Measurements from ENCODE around the gene CPZ.

CPZ gene

DNA sequence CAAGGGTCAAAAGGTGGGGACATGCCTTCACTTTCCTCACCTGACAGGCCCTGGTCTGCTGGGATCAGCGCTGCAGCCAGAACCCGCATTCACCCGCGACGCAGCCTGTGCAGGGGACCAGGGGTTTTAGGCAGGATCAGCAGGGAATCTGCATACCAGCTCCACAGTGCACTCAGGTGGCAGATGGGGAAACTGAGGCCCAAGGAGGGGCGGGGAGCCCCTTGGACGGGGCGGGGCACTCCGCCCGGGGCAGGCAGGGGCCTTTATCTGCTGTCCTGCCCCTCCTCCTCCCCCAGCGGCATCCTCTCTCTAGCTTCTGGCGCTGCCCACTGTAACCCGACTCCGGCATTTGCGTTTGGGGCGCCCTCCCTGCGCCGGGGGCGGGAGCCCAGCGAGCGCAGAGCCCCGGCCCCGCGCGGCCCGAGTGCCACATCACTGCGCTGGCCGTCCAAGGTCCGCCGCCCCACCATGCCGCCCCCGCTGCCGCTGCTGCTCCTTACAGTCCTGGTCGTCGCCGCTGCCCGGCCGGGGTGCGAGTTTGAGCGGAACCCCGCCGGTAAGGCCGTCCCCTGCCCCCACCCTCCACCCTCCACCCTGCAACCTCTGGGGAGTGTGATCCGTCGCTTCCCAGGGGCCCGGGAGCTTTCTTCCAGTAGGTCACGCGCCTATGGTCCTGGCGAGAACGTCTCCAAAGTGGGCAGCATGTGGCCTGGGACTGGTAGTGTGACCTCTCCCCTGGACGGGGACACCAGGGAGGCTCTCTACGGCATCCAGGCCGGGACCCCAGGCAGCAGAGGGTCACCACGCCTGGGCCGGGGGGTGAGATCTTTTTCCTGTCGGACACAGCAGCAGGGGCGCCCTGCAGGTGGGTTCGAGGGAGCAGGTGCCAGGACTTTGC lies at the start of gene CPZ:
TSS of gene CPZ (plus strand) at position 400 of the 898 bp plus-strand sequence. CDS start at position 469, 69 bp downstream.
- no CpG with 5 or more reads among the region's 58 CpGs for WGBS (ENCODE audit: insufficient coverage, insufficient read length)
- Histone ChIP-seq H3K27ac (ENCODE audit: low read length) (no peak within 1 kb of the TSS), H3K27me3 (ENCODE audit: control insufficient read depth, insufficient read depth, low read length) (no peaks in the 10 kb centered on the region), H3K9me3 (ENCODE audit: control insufficient read depth, insufficient read depth, low read length) (no peaks in the 10 kb centered on the region), H3K36me3 (ENCODE audit: control insufficient read depth, insufficient read depth, low read length) (peaks cover 2% of the 10 kb centered on the region; the same call in 1 of the 2 replicates), H3K4me3 (ENCODE audit: low read length) (peak within 1 kb of the TSS; percentile 48), H3K4me1 (ENCODE audit: control insufficient read depth, insufficient read depth, low read length) (peaks cover 8% of the 10 kb centered on the region)
- no peak for DNase-seq (ENCODE audit: low read depth, low spot score)

GRCh38 chr4:8542776-8543525 lies 49.6 kb upstream of the CPZ start:
- no peak overlapping the region for H3K4me3 ChIP-seq (ENCODE audit: low read length)
- H3K27me3 ChIP-seq (ENCODE audit: control insufficient read depth, insufficient read depth, low read length), result no peaks in the 10 kb centered on the region
- no peaks in the 10 kb centered on the region for H3K36me3 ChIP-seq (ENCODE audit: control insufficient read depth, insufficient read depth, low read length)
- H3K9me3 ChIP-seq (ENCODE audit: control insufficient read depth, insufficient read depth, low read length), result no peaks in the 10 kb centered on the region
- H3K27ac ChIP-seq (ENCODE audit: low read length), result no peak overlapping the region
- no CpG with 5 or more reads among the region's 16 CpGs for WGBS (ENCODE audit: insufficient coverage, insufficient read length)
- DNase-seq (ENCODE audit: low read depth, low spot score), result no peak
- H3K4me1 ChIP-seq (ENCODE audit: control insufficient read depth, insufficient read depth, low read length), result no peaks in the 10 kb centered on the region; the same call in none of the 2 replicates

DNA sequence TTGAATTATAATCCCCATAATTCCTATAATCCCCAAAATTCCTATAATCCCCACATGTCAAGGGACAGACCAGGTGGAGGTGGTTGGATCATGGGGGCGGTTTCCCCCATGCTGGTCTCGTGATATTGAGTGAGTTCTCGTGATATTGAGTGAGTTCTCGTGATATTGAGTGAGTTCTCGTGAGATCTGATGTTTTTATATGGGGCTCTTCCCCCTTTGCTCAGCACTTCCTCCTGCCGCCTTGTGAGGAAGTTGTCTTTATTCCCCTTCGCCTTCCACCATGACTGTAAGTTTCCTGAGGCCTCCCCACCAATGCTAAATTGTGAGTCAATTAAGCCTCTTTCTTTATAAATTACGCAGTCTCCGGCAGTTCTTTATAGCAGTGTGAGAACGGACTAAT lies 48.9 kb upstream of the CPZ start:
- H3K27ac ChIP-seq (ENCODE audit: low read length), result no peak overlapping the region
- H3K36me3 ChIP-seq (ENCODE audit: control insufficient read depth, insufficient read depth, low read length), result no peaks in the 10 kb centered on the region
- no peak for DNase-seq (ENCODE audit: low read depth, low spot score)
- H3K9me3 ChIP-seq (ENCODE audit: control insufficient read depth, insufficient read depth, low read length), result no peaks in the 10 kb centered on the region
- no peak overlapping the region for H3K4me3 ChIP-seq (ENCODE audit: low read length)
- H3K4me1 ChIP-seq (ENCODE audit: control insufficient read depth, insufficient read depth, low read length), result no peaks in the 10 kb centered on the region; the same call in none of the 2 replicates
- WGBS (ENCODE audit: insufficient coverage, insufficient read length), result no CpG with 5 or more reads among the region's 10 CpGs
- no peaks in the 10 kb centered on the region for H3K27me3 ChIP-seq (ENCODE audit: control insufficient read depth, insufficient read depth, low read length)

- Histone ChIP-seq H3K4me1 (ENCODE audit: control insufficient read depth, insufficient read depth, low read length) (no peaks in the 10 kb centered on the region; the same call in none of the 2 replicates), H3K9me3 (ENCODE audit: control insufficient read depth, insufficient read depth, low read length) (no peaks in the 10 kb centered on the region), H3K4me3 (ENCODE audit: low read length) (no peak overlapping the region), H3K36me3 (ENCODE audit: control insufficient read depth, insufficient read depth, low read length) (no peaks in the 10 kb centered on the region), H3K27ac (ENCODE audit: low read length) (no peak overlapping the region), H3K27me3 (ENCODE audit: control insufficient read depth, insufficient read depth, low read length) (no peaks in the 10 kb centered on the region)
- no CpG with 5 or more reads among the region's 3 CpGs for WGBS (ENCODE audit: insufficient coverage, insufficient read length)
- no peak for DNase-seq (ENCODE audit: low read depth, low spot score)
Observed at GRCh38 chr4:8544282-8544681, 48.3 kb upstream of the CPZ start.

DNA sequence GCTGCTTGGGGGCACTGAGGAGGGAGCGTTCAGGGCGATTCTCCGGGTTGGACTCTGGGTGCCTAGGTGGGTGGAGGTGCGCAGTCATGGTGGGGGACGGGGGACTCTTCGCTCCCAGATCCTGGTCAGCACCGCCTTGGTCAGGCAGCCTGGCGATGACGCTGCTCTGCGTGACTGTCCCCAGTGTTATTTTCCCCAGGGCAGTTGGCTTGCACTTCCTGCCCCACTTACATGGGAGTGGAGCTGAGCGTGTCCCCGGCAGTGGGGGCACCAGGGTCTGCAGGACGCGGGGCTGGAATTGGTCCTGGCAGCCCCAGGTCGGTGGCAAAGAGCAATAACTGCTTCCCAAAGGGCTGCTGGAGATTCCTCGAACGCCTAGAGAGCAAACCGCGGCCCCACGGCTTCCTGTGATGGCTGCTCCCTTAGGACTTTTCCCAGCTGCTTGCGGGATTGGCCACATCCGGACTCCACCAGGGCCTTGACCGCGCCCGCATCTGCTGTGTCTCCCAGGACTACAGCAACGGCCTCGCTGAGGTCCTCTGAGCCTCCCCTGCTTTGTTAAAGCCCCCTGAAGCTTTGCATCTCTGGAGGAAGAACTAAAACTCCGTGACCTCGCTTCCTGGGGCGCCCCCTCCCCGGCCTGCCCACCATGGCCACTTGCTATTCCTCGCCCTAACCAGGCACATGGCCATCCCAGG lies 47.7 kb upstream of the CPZ start:
- WGBS (ENCODE audit: insufficient coverage, insufficient read length), result no CpG with 5 or more reads among the region's 32 CpGs
- H3K4me1 ChIP-seq (ENCODE audit: control insufficient read depth, insufficient read depth, low read length), result no peaks in the 10 kb centered on the region; the same call in none of the 2 replicates
- no peak for DNase-seq (ENCODE audit: low read depth, low spot score)

DNA sequence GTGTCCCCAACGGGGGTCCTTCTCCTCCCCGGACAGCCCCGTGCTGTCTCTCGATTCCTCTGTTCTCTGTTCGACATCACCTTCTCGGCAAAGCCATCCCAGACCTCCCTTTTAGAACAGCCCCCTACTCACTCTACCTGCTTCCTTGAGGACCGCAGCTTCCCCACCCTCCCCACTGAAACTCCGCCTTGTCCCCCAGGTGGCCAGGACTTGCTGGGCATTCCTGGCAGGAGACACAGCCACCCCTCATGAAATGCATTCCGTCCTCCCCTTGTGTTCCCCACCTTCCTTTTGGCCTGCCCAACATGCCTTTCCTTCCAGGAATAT lies 47.2 kb upstream of the CPZ start:
- H3K4me1 ChIP-seq (ENCODE audit: control insufficient read depth, insufficient read depth, low read length), result no peaks in the 10 kb centered on the region; the same call in none of the 2 replicates
- H3K9me3 ChIP-seq (ENCODE audit: control insufficient read depth, insufficient read depth, low read length), result no peaks in the 10 kb centered on the region
- H3K36me3 ChIP-seq (ENCODE audit: control insufficient read depth, insufficient read depth, low read length), result no peaks in the 10 kb centered on the region
- no peak overlapping the region for H3K27ac ChIP-seq (ENCODE audit: low read length)
- no CpG with 5 or more reads among the region's 9 CpGs for WGBS (ENCODE audit: insufficient coverage, insufficient read length)
- H3K4me3 ChIP-seq (ENCODE audit: low read length), result no peak overlapping the region
- no peaks in the 10 kb centered on the region for H3K27me3 ChIP-seq (ENCODE audit: control insufficient read depth, insufficient read depth, low read length)
- DNase-seq (ENCODE audit: low read depth, low spot score), result no peak

More for the DNA sequence above, 47.7 kb upstream of the CPZ start:
- no peak overlapping the region for H3K4me3 ChIP-seq (ENCODE audit: low read length)
- H3K9me3 ChIP-seq (ENCODE audit: control insufficient read depth, insufficient read depth, low read length), result no peaks in the 10 kb centered on the region
- H3K27ac ChIP-seq (ENCODE audit: low read length), result no peak overlapping the region
- H3K36me3 ChIP-seq (ENCODE audit: control insufficient read depth, insufficient read depth, low read length), result no peaks in the 10 kb centered on the region
- H3K27me3 ChIP-seq (ENCODE audit: control insufficient read depth, insufficient read depth, low read length), result no peaks in the 10 kb centered on the region

DNA sequence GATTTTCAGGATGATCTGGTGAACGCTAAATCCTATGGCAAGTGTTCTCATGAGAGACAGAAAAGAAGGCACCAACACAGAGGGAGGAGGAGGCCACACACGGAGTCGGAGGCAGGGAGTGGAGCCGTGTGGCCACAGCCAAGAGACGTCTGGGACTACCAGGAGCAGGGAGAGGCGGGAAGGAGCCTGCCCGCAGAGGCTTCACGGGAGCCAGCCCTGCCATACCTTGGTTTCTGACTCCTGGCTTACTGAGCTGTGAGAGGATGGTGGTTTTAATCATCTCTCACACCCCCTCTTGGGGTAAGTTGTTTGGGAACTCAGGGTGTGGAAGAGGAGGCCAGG lies 45.8 kb upstream of the CPZ start:
- Histone ChIP-seq H3K27me3 (ENCODE audit: control insufficient read depth, insufficient read depth, low read length) (no peaks in the 10 kb centered on the region), H3K36me3 (ENCODE audit: control insufficient read depth, insufficient read depth, low read length) (no peaks in the 10 kb centered on the region), H3K27ac (ENCODE audit: low read length) (no peak overlapping the region), H3K4me3 (ENCODE audit: low read length) (no peak overlapping the region), H3K9me3 (ENCODE audit: control insufficient read depth, insufficient read depth, low read length) (no peaks in the 10 kb centered on the region), H3K4me1 (ENCODE audit: control insufficient read depth, insufficient read depth, low read length) (no peaks in the 10 kb centered on the region; the same call in none of the 2 replicates)
- DNase-seq (ENCODE audit: low read depth, low spot score), result no peak
- no CpG with 5 or more reads among the region's 8 CpGs for WGBS (ENCODE audit: insufficient coverage, insufficient read length)

DNA sequence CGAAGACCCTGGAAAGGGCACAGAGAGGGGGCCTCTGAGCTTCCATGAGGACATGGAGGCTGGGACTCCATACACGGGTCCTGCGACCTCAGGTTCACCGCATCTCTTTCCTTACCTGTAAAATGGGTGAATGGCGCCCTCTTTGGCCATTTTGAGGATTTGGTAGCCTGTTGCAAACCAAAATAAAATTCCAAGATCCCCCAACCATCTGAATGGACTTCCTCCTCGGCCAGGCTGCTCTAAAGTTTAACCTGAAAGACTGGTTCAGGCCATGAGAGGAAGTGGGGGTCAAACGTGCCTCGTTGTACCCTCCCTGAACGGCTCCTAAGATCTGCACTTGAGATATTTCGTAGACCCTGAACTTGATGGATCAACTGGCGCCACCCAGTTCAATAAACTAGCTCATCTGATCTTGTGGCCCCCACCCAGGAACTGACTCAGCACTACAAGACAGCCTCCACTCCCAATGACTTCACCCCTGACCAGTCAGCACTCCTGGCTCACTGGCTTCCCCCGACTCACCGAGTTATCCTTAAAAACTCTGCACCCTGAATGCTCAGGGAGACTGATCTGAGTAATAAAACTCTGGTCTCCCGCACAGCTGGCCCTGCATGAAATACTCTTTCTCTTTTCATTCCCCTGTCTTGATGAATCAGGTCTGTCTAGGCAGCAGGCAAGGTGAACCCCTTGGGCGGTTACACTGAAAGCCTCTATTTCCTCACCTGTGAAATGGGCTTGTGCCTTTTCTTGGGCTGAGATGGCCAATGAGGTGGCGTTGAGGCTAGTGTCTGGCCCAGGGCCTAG lies 45.3 kb upstream of the CPZ start:
- peak; percentile 39 for DNase-seq (ENCODE audit: low read depth, low spot score)
- no CpG with 5 or more reads among the region's 16 CpGs for WGBS (ENCODE audit: insufficient coverage, insufficient read length)
- no peak overlapping the region for H3K4me3 ChIP-seq (ENCODE audit: low read length)

GRCh38 chr4:8547912-8548730 lies 44.4 kb upstream of the CPZ start:
- Histone ChIP-seq H3K27me3 (ENCODE audit: control insufficient read depth, insufficient read depth, low read length) (no peaks in the 10 kb centered on the region), H3K9me3 (ENCODE audit: control insufficient read depth, insufficient read depth, low read length) (no peaks in the 10 kb centered on the region), H3K27ac (ENCODE audit: low read length) (no peak overlapping the region), H3K4me3 (ENCODE audit: low read length) (no peak overlapping the region), H3K36me3 (ENCODE audit: control insufficient read depth, insufficient read depth, low read length) (no peaks in the 10 kb centered on the region), H3K4me1 (ENCODE audit: control insufficient read depth, insufficient read depth, low read length) (no peaks in the 10 kb centered on the region; the same call in none of the 2 replicates)
- no peak for DNase-seq (ENCODE audit: low read depth, low spot score)
- WGBS (ENCODE audit: insufficient coverage, insufficient read length), result no CpG with 5 or more reads among the region's 16 CpGs

More for the DNA sequence above, 45.3 kb upstream of the CPZ start:
- Histone ChIP-seq H3K27ac (ENCODE audit: low read length) (no peak overlapping the region), H3K9me3 (ENCODE audit: control insufficient read depth, insufficient read depth, low read length) (no peaks in the 10 kb centered on the region), H3K4me1 (ENCODE audit: control insufficient read depth, insufficient read depth, low read length) (no peaks in the 10 kb centered on the region; the same call in none of the 2 replicates), H3K27me3 (ENCODE audit: control insufficient read depth, insufficient read depth, low read length) (no peaks in the 10 kb centered on the region), H3K36me3 (ENCODE audit: control insufficient read depth, insufficient read depth, low read length) (no peaks in the 10 kb centered on the region)
